HG03354 (cell line): ENCODE data around the gene FKBP8.
A peak's percentile ranks its signal among the peaks of the same experiment; 100 is the strongest.

Experiments used
- ATAC-seq: cut with Tn5 transposase; IDR thresholded peaks from one replicate; pipeline ENCODE4 v1.9.1; 2021; ENCODE audit warnings: mild to moderate bottlenecking; ENCODE audit not compliant: unreplicated experiment, poor library complexity, severe bottlenecking

FKBP8 gene

GRCh38 chr19:18504886-18505610 is 38.3 kb downstream of the FKBP8 start:
- ATAC-seq, result peak; percentile 14

DNA sequence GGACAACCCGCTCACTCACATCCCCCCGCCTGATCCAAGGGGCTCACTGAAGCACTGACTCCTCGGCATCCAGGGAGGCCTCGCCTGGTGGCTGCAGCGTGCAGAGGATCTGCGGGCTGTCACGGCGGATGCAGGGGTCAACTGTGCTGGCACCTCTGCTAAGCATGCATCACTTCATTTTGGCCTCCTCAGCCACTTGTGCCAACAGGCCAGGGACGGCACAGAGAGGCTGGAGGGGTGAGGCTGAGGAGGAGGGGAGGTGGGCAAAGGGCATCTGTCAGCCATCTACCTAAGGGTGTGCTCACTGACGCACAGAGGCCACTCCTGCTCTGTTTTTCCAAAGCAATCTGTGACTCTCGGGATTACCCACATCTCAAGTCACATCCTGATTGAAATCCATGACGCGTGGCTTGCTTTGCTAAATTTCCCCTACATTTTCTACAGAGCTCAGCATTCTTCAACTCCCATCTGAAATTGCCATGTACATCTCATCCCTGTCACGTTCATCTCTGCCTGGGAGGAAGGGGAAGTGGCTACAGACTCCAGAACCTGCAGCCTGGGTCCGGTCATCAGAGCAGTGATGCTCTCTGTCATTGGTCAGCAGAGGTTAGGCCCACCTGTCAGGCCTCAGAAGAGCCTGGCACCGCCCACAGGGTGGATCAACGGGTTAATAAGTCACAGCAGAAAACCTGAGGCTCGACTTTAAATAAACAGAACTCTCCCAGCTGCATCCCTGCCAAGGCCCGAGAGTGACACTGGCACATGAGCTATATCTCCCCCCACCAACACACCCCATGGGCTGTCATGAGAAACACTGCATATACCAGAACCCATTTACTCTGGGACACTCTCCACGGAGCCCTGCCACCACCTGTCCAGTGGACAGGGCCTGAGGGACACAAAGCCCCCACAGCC is 39.1 kb downstream of the FKBP8 start:
- ATAC-seq, result peak; percentile 70

DNA sequence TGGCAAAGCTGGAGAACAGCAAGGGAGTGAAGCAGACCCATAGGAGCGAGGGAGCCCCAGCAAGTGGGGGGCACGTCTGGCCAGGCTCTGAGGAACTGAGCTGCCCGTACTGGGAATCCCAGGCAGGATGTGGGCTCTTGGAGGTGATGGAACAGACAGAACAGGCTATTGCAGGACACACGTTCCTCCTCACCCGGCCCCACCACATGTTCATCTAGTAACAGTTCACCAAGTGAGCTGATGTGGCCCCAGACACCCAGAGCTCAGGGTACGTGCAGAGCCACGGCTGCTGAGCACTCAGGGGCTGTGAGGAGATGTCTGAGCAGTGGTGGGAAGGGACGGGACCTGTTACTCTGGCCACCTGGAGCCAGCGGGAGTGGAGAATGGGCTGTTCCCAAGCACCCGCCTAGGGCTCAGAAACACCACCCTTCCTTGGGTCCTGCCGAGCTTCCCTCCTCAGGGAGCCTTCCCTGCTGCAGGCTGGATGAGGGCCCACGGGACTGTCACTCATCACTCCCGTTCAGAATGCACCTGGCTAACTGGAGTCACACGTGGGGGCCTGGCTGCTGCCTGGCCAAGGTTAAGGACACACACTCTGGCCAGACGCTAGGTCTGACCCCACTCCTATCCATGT is 39.9 kb downstream of the FKBP8 start:
- ATAC-seq, result no peak

DNA sequence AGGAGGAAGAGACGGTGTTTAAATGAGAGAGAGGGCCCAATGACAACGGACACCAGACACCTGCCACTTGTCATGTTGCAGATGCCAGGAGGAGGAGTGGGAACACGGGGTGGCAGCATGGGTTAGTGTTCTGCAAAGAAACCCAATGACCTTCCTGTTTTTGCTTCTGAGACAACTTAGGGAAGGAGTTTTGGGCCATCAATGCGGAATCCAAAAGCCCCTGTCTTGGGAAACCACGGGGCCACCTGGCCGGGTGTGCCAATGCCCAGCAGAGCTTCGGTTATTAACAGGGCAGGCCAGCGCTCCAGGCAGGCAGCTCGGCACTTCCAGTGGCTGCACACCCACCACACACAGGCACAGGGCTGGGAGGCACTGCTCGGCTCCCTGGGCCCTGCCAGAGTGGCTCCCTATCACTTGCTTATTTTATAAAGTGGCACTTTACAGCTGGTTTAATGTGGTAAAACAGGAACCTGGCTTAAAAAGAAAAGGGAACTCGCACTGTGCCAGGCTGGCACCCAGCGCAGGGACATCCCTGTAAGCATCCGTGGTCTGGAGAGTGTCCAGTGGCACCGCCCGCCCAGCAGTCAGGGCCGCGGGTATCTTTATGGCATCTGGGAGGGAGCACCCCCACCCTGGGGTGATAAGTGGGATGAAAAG is 40.6 kb downstream of the FKBP8 start:
- ATAC-seq, result no peak

- ATAC-seq, result no peak
Measured at GRCh38 chr19:18502246-18502637, 41.1 kb downstream of the FKBP8 start.

DNA sequence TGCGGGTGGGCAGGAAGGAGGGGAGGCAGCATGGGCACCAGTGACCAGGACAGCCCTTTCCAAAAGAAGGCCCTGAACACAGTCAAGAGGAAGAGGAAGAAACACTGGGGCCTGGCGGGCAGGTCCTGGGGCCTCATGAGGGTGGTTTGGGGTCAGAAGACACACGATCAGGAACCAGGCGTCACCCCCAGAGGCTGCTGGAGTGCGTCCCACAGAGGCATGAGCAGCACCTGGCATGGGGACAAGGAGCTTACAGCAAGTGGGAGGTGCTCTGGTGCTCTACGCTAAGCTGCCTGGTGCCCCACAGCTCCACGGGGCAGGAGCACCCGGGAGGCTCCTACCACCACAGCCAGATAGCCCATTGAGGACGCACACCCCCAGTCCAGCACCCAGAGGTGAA is 41.5 kb downstream of the FKBP8 start:
- ATAC-seq, result no peak

DNA sequence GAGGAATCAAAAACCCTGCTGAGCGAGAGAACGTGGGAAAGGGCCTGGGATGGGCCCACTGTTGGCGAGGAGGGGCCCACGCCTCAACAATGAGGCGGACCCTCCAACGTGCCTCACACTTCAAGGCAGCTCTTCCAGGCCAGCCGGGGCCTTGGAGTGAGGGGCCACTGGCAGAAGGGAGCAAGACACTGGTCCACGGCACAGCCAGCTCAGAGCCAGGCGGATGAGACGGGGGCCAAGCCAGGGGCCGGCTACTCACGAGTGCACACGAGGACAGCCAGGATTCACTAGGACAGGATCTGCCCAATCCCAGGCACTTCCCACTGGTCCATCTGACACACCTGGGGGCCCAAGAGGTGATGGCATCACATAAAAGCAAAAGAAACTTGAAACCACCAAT is 42.0 kb downstream of the FKBP8 start:
- ATAC-seq, result no peak

- ATAC-seq, result no peak
Measured at GRCh38 chr19:18500799-18501198, 42.6 kb downstream of the FKBP8 start.

DNA sequence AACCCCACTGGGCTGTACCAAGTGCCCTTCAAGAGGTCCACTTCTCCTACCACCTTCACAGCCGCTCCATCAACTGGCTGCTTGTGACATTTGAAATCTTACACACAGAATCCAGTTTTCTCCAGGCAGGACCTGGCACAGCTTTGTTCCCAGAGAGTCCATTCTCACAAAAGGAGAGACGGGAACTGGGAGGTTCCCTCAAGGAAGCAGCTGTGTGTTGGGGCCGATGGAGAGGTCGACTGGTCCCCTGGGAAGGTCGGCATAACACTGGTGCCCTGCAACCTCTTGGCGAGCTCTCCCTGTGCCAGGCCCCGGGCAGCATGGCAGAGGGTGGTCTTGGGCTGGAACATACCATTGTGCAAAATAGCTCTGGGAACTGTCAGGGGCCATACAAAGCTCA is 43.0 kb downstream of the FKBP8 start:
- no peak for ATAC-seq

DNA sequence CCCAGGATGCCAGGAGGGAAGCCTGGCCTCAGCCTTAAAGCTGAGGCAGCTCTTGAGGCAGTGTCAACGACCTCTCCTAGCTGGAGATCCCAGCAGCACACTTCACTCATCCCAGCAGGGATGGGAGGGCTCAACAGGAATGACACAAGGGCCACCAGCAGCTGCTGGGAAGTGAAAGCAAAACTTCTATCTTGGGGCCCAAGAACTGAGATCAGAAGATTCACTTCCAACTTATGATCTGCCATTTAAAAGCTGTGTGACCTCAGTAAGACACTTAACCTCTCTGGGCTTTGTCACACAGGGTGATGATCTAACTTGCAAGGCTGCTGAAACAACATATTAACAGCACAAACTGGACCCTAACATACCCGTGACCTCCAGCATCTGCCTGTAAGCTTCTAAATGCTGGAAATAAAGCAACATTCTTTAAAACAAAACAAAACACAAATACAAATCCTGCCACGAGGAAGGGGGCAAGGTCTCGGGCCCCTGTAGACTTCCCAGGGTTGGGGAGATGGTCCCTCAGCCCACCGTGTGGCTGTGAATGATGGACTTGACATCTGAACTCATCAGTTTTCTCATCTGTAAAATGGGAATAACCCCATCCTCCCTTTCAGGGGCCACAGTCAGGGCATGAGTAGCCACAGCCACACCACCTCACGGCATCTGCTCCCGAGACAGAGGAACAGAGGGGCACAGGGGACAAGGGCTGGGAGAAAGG is 44.2 kb downstream of the FKBP8 start:
- no peak for ATAC-seq

GRCh38 chr19:18496980-18497256 is 46.5 kb downstream of the FKBP8 start:
- no peak for ATAC-seq

DNA sequence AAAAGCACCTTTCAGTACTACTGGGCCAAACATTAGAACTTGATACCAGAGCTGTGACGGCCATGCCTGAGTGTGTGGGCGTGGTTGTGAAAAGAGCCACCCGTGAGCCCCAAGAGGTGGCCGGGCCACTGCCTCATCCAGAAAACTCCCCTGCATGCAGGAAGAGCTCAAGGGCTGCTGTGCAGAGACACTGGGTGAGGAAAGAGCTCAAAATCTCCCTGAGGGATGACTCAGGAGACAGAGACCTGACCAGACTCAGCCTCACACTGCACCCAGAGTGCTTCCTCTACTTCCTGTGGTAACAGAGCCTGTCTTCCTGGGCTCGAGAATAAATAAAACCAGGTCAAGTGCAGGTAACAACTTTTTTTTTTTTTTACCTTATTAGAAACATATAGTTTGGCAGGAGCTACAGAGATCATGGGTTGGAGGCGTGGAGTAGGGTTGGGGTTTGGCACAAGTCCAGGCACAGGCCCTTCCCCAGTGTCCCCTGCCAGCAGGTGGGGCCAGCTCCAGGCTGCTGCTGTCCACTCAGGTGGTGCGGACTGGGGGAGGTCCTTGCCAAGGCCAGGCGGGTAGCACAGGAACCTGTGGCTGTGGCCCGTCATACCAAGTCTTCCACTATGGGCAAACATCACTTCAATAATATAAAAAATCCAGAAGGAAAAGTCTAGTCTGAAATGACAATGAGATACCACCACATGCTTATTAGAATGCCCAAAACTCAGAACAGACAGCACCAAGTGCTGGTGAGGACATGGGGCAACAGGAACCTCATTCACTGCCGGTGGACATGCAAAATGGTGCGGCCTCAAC is 47.0 kb downstream of the FKBP8 start:
- ATAC-seq, result no peak

- no peak for ATAC-seq
Measured at GRCh38 chr19:18495204-18495911, 48.0 kb downstream of the FKBP8 start.

- no peak for ATAC-seq
Measured at GRCh38 chr19:18494267-18494607, 49.1 kb downstream of the FKBP8 start.

DNA sequence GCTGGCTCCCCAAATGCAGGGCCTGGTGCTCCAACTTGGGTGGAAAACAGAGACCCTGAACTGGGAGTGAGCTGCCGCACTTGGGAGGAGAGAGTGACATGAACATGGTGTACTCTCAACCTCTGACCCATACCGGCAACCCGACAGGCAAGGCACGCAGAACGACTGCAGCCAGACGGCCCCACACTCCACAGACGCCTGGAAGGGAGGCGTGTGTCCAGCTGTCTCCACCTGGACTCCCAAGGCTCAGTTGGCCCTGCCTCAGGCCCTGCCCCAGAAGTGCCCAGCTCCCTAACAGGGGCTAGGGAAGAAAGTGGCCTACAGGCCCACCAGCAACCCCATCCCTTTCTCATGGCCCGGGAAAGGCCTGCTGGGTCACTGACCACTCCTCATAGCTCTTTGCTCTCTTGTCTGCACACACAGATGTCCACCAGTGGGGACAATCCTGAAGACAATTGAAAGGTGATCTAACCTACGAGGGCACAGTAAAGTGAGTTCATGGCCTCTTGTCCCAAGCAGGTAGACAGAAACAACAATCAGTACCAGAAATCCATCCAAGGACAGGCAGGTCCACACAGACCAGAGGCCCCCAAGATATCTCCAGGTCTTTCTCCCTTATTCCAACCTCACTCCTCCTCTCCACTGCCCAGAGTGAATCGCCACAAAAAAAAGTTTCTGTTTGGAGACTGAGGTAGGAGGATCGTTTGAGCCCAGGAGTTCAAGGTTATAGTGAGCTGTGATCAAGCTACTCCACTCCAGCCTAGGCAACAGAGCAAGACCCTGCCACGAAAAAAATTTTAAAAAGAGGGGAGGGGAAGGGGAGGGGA is 49.7 kb downstream of the FKBP8 start:
- no peak for ATAC-seq

DNA sequence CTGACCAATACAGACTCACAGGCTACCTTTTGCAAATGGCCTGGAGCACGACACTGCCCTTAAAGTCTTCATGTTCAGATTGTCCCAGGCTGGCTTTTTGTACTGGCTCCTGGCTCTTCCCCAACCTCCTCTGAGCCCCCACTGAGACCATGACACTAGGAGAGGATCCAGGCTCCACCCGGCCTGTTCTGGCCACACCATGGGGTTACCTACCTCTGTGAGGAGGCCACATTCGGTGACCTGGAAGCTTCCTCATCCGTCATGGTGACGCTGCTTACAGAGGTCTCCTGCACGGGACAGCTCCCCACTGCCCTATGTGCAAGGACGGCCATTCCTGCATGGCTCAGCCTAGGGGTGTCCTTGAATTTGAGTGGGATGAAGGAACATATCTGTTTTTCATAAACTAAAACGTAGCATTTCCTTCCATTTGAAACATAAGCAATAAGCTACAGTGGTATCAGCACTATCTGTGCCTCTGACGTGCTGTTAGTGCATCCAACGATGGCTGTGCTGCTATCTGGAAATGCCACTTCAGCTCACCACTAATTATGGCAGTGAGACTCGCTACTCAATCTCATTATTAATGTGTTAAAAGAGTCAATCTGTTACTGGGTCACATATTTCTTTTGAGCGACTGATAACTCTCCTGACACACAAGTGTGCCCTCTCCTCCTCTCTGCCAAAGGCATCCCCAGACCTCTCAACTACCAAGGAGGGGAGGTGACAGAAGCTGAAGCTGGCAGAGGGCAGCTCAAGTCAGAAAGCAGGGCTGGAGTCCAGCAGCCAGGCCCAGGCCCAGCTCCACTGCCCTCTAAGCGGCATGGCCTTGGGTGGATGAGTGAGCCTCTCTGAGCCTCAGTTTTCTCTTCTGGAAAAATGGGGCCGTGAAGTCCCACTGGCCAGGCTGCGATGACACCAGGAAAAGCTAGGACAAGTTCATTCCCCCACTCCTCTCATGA is 51.1 kb downstream of the FKBP8 start:
- ATAC-seq, result no peak

- no peak for ATAC-seq
Measured at GRCh38 chr19:18490728-18491127, 52.6 kb downstream of the FKBP8 start.
